Gastrocnemius medialis (tissue), 4 donors: ENCODE measurements around the gene FASLG.

Experiments
- CTCF ChIP-seq, 5 experiments: fragments of 450-650 bp in 3 of 5; fragments of 200-600 bp in 2 of 5; sonication (generic) in 2 of 5; IDR thresholded peaks in 4 of 5; conservative IDR thresholded peaks in 1 of 5; 1 replicate in 4 of 5; 2 replicates in 1 of 5; pipeline ENCODE4 v1.5.1; 2016 to 2019; ENCODE audit warnings: antibody characterized with exemption in 5 of 5, mild to moderate bottlenecking in 3 of 5, moderate library complexity in 3 of 5
- POLR2A ChIP-seq, 2 donors: fragments of 450-650 bp; IDR thresholded peaks; one replicate each; pipeline ENCODE4 v1.6.1; 2017; ENCODE audit warnings: antibody characterized with exemption in 2 of 2, mild to moderate bottlenecking in 2 of 2, moderate library complexity in 2 of 2

GRCh38 chr1:172616195-172616594, 42.7 kb upstream of the FASLG start:
- TF ChIP-seq POLR2A (IDR thresholded peaks at IDR 0.05) (no peak), CTCF (IDR thresholded peaks at IDR 0.05 in 4 of 5, conservative IDR thresholded peaks at IDR 0.05 in 1 of 5) (no peak)
